HepG2 (cell line): ENCODE results near the gene DACT2. TPM values are rescaled to one million over a fixed set of nuclear protein-coding genes. Genes with fewer than 3 reads are reported as not detected.
A peak's percentile ranks its signal among the peaks of the same experiment; 100 is the strongest.

Source experiments
- ATAC-seq: fragments of 200-7000 bp; cut with Tn5 transposase; 3 replicates; pipeline ENCODE4 v1.9.1; 2020; ENCODE audit warnings: mild to moderate bottlenecking, moderate library complexity
- BruUV-seq: library from RNA; stranded (reverse); fragments of 400-500 nt; replicated peaks from 2 replicates; lab custom pipeline; 2021; lab: Mats Ljungman, UMichigan
- CTCF ChIA-PET: fragments of 300-600 bp; formaldehyde crosslinking; extraction: SDS; loops from one replicate; lab custom pipeline; 2021; ENCODE audit warnings: low total read pairs, inconsistent platforms, low intra/inter-chr PET ratio; lab: Yijun Ruan, JAX
- POLR2A ChIA-PET: fragments of 350-600 bp; sonication (Branson Sonifier 250); formaldehyde crosslinking; loops from one replicate; lab custom pipeline; 2020; ENCODE audit warnings: antibody characterized with exemption, inconsistent platforms; lab: Yijun Ruan, JAX
- DNase-seq: peaks from one replicate; pipeline ENCODE4 v3.0.0-alpha.2; 2015; ENCODE audit warnings: low spot score
- FAIRE-seq: peaks from 3 replicates; lab custom pipeline; 2011; peaks lifted over from hg19 to GRCh38; lab: Jason Lieb, UNC
- H2AFZ ChIP-seq: one replicate; pipeline ENCODE4 v1.6.1; 2011; ENCODE audit warnings: low read length, inconsistent platforms
- H3K27ac ChIP-seq: fragments of 300-600 bp; 3 replicates; pipeline ENCODE4 v1.8.0; 2011; ENCODE audit warnings: mixed run types, mild to moderate bottlenecking, mixed read lengths, low read length, inconsistent platforms; ENCODE audit not compliant: insufficient read depth; ENCODE audit errors: extremely low read length
- H3K27me3 ChIP-seq, 2 experiments: fragments of 200-600 bp in 1 of 2; 2 replicates in 1 of 2; 3 replicates in 1 of 2; pipeline versions ENCODE4 v1.6.0 to v1.8.0; 2011; ENCODE audit warnings: low read length in 2 of 2, mild to moderate bottlenecking in 2 of 2, moderate library complexity in 2 of 2, inconsistent platforms in 1 of 2; ENCODE audit not compliant: insufficient read depth in 2 of 2, control insufficient read depth in 1 of 2
- H3K36me3 ChIP-seq, 2 experiments: fragments of 200-600 bp in 1 of 2; replicated peaks in 1 of 2; 2 replicates in 1 of 2; 3 replicates in 1 of 2; pipeline versions ENCODE4 v1.5.1 to v1.8.0; 2011; ENCODE audit warnings: low read length in 2 of 2, inconsistent platforms in 1 of 2; ENCODE audit not compliant: insufficient read depth in 2 of 2, control insufficient read depth in 1 of 2
- H3K4me1 ChIP-seq: 2 replicates; pipeline ENCODE4 v1.5.1; 2012; ENCODE audit warnings: low read length, inconsistent platforms; ENCODE audit not compliant: insufficient read depth
- H3K4me2 ChIP-seq: 2 replicates; pipeline ENCODE4 v1.6.0; 2011; ENCODE audit warnings: low read depth, low read length, inconsistent platforms
- H3K4me3 ChIP-seq, 3 experiments: fragments of 200-600 bp in 1 of 3; sonication (generic), shearing (Covaris generic) in 1 of 3; replicated peaks in 1 of 3; 2 replicates each; pipeline ENCODE4 v1.5.1; 2011 to 2016; ENCODE audit warnings: low read length in 3 of 3, inconsistent platforms in 2 of 3, low read depth in 2 of 3, mild to moderate bottlenecking in 2 of 3, control low read depth in 1 of 3, mixed read lengths in 1 of 3; ENCODE audit not compliant: insufficient read depth in 1 of 3
- H3K79me2 ChIP-seq: one replicate; pipeline ENCODE4 v1.6.1; 2011; ENCODE audit warnings: low read length, inconsistent platforms; ENCODE audit not compliant: insufficient read depth
- H3K9ac ChIP-seq: 2 replicates; pipeline ENCODE4 v1.6.0; 2011; ENCODE audit warnings: mild to moderate bottlenecking, low read depth, low read length, inconsistent platforms; ENCODE audit not compliant: insufficient read depth
- H3K9me3 ChIP-seq: 2 replicates; pipeline ENCODE4 v1.5.1; 2012; ENCODE audit warnings: mild to moderate bottlenecking, low read length
- H4K20me1 ChIP-seq: 2 replicates; pipeline ENCODE4 v1.6.0; 2011; ENCODE audit warnings: inconsistent platforms, mild to moderate bottlenecking, low read length, moderate library complexity; ENCODE audit not compliant: insufficient read depth
- AHR ChIP-seq: IDR thresholded peaks from 2 replicates; pipeline ENCODE4 v1.6.1; 2018; ENCODE audit warnings: missing genetic modification reagents, missing compliant biosample characterization
- BRD4 ChIP-seq: sonication (generic); formaldehyde crosslinking; IDR thresholded peaks from 2 replicates; pipeline ENCODE4 v1.4.0; 2020; ENCODE audit warnings: missing genetic modification reagents
- CENPX ChIP-seq: sonication (generic); formaldehyde crosslinking; IDR thresholded peaks from 2 replicates; pipeline ENCODE4 v1.9.0; 2021; ENCODE audit warnings: mild to moderate bottlenecking, missing genetic modification reagents, moderate library complexity
- E2F2 ChIP-seq: sonication (generic); formaldehyde crosslinking; IDR thresholded peaks from 2 replicates; pipeline ENCODE4 v1.4.0; 2020; ENCODE audit warnings: missing genetic modification reagents, borderline replicate concordance
- FOXA1 ChIP-seq, 2 experiments: fragments of 450-650 bp in 1 of 2; sonication (generic) in 1 of 2; formaldehyde crosslinking in 1 of 2; IDR thresholded peaks; 2 replicates each; pipeline versions ENCODE4 v1.4.0 to v1.6.1; 2016 to 2020; ENCODE audit warnings: missing genetic modification reagents in 1 of 2
- JUND ChIP-seq: sonication (generic); formaldehyde crosslinking; IDR thresholded peaks from 2 replicates; pipeline ENCODE4 v1.8.0; 2022; ENCODE audit warnings: mild to moderate bottlenecking, missing genetic modification reagents
- KAT2B ChIP-seq: fragments of 150-350 bp; IDR thresholded peaks from 2 replicates; pipeline ENCODE4 v1.6.1; 2014; ENCODE audit warnings: low read depth, low read length, borderline replicate concordance
- MXD3 ChIP-seq: IDR thresholded peaks from 2 replicates; pipeline ENCODE4 v1.6.1; 2016; ENCODE audit warnings: mild to moderate bottlenecking, missing biosample characterization, missing genetic modification reagents
- NR3C1 ChIP-seq: sonication (generic); formaldehyde crosslinking; IDR thresholded peaks from 2 replicates; pipeline ENCODE4 v1.4.0; 2020; ENCODE audit warnings: missing genetic modification reagents
- PATZ1 ChIP-seq: sonication (generic); formaldehyde crosslinking; IDR thresholded peaks from 2 replicates; pipeline ENCODE4 v1.4.0; 2020; ENCODE audit warnings: missing genetic modification reagents
- TFDP2 ChIP-seq: sonication (generic); formaldehyde crosslinking; IDR thresholded peaks from 2 replicates; pipeline ENCODE4 v1.4.0; 2020; ENCODE audit warnings: missing genetic modification reagents
- TIGD3 ChIP-seq: sonication (generic); formaldehyde crosslinking; IDR thresholded peaks from 2 replicates; pipeline ENCODE4 v1.5.1; 2020; ENCODE audit warnings: mild to moderate bottlenecking, missing genetic modification reagents, borderline replicate concordance
- ZNF614 ChIP-seq: IDR thresholded peaks from 2 replicates; pipeline ENCODE4 v1.6.1; 2018; ENCODE audit warnings: missing biosample characterization, missing genetic modification reagents, inconsistent platforms, borderline replicate concordance
- ZNF615 ChIP-seq: sonication (generic); formaldehyde crosslinking; IDR thresholded peaks from 2 replicates; pipeline ENCODE4 v1.5.0; 2020; ENCODE audit warnings: mild to moderate bottlenecking, missing genetic modification reagents, borderline replicate concordance
- ZSCAN5A ChIP-seq: sonication (generic); formaldehyde crosslinking; IDR thresholded peaks from 2 replicates; pipeline ENCODE4 v1.8.0; 2022; ENCODE audit warnings: mild to moderate bottlenecking, missing genetic modification reagents, borderline replicate concordance
- ZZZ3 ChIP-seq: sonication (generic); formaldehyde crosslinking; IDR thresholded peaks from 2 replicates; pipeline ENCODE4 v1.4.0; 2020; ENCODE audit warnings: missing genetic modification reagents, mild to moderate bottlenecking, borderline replicate concordance
- WGBS: methylation state at CpG from one replicate; pipeline ENCODE4 v1.1.6; 2017; ENCODE audit warnings: low lambda C conversion rate; 5-methylcytosine and 5-hydroxymethylcytosine counted together
- in situ Hi-C: cut with HindIII; loops from 2 replicates; pipeline ENCODE4 v1.10.0; 2017; ENCODE audit warnings: low pct_unique_long_range_greater_than_20kb; ENCODE audit not compliant: extremely low pct_ligation_motif_present
- intact Hi-C: fragments of 100-400 bp; cut with micrococcal nuclease; formaldehyde crosslinking; loops from one replicate; pipeline ENCODE4 v1.10.0; 2022; ENCODE audit not compliant: unreplicated experiment
- polyA plus RNA-seq, 8 experiments: library from polyadenylated mRNA; depleted of rRNA in 3 of 8; stranded (reverse) in 7 of 8; unstranded in 1 of 8; fragments of >200 nt; fragmentation: Illumina TruSeq in 4 of 8; extraction: Trizol in 4 of 8; gene quantifications; 2 replicates each; pipeline versions ENCODE4 v1.2.1 to v1.2.3, GENCODE V29; 2011 to 2016; ENCODE audit warnings: low read depth in 4 of 8, missing spikeins in 1 of 8, mixed read lengths in 1 of 8; ENCODE audit not compliant: insufficient read depth in 1 of 8
- total RNA-seq, 5 experiments: library from RNA; depleted of rRNA; stranded (reverse); fragments of >200 nt; fragmentation: Illumina TruSeq; extraction: Trizol; gene quantifications; 2 replicates each; pipeline ENCODE4 v1.2.3, GENCODE V29; 2016; ENCODE audit warnings: low read depth in 1 of 5

The DACT2 gene
- total and polyA plus RNA-seq, 2 of the 13 experiments (the other 11 are each of a cell fraction or from before 2014, with no cell fraction given): 0.15 TPM; not detected in 1

- ChIA-PET CTCF (no interaction called here), POLR2A (no interaction called here)
- no peak overlapping the region for H3K4me2 ChIP-seq
- H4K20me1 ChIP-seq: no peaks in the 10 kb centered on the region
- intact Hi-C loops (no loop called here), in situ Hi-C loops (no loop called here)
- H2AFZ ChIP-seq: no peak overlapping the region
- peaks cover 64% of the 10 kb centered on the region for H3K4me1 ChIP-seq
- no peaks in the 10 kb centered on the region for H3K27me3 ChIP-seq
- peak; percentile 47 for ATAC-seq
- peak; percentile 80 for DNase-seq
- H3K4me3 ChIP-seq: no peak overlapping the region
- no peaks in the 10 kb centered on the region for H3K36me3 ChIP-seq
- no TSS peak for BruUV-seq
- H3K9me3 ChIP-seq: no peaks in the 10 kb centered on the region
- 15% methylated on average over 4 of the region's 4 CpGs for WGBS
- peak; percentile 47 for FAIRE-seq
- no peak overlapping the region for H3K27ac ChIP-seq
- H3K79me2 ChIP-seq: no peaks in the 10 kb centered on the region
- no peak overlapping the region for H3K9ac ChIP-seq
- no peak for TF ChIP-seq TFDP2
- no peak for TF ChIP-seq ZSCAN5A (CRISPR knock-in tag)
- TF ChIP-seq FOXA1 (IDR thresholded peaks at IDR 0.05): no peak
- peak; percentile 48; the same call in 1 of the 2 replicates for TF ChIP-seq FOXA1 (CRISPR knock-in tag; IDR thresholded peaks at IDR 0.05)
- TF ChIP-seq NR3C1: no peak
- no peak for TF ChIP-seq E2F2 (CRISPR knock-in tag)
- no peak for TF ChIP-seq TIGD3
- TF ChIP-seq AHR (CRISPR knock-in tag): no peak
- 0 out of 2 replicates have a peak, but pooled peaks have one; percentile 26 for TF ChIP-seq PATZ1
- no peak for TF ChIP-seq KAT2B
- no peak for TF ChIP-seq ZNF615 (CRISPR knock-in tag)
- TF ChIP-seq MXD3 (CRISPR knock-in tag): no peak
- no peak for TF ChIP-seq CENPX (CRISPR knock-in tag)
- no peak for TF ChIP-seq JUND (CRISPR knock-in tag)
- no peak for TF ChIP-seq BRD4 (CRISPR knock-in tag)
- 0 out of 2 replicates have a peak, but pooled peaks have one; percentile 32 for TF ChIP-seq ZNF614
- no peak for TF ChIP-seq ZZZ3
Observed at GRCh38 chr6:168331058-168331457, 11.5 kb upstream of the DACT2 start.
